SU-DHL-6 (cell line): ENCODE data around the gene PCGF1.
A peak's percentile ranks its signal among the peaks of the same experiment; 100 is the strongest.
"Not testable (repeated sequence)": the region's sequence is repeated elsewhere in the genome, so short reads cannot be mapped to it uniquely, and the experiment has no call there.

Source experiments
- H2AFZ ChIP-seq: fragments of 200-600 bp; sonication (generic); 2 replicates; pipeline ENCODE4 v1.6.1; 2014; ENCODE audit warnings: low read depth, mild to moderate bottlenecking, moderate library complexity, mixed read lengths, antibody characterized with exemption, low read length; ENCODE audit not compliant: severe bottlenecking
- H3F3A ChIP-seq: fragments of 200-600 bp; shearing (Covaris generic); 2 replicates; pipeline ENCODE4 v1.6.0; 2016; ENCODE audit warnings: antibody characterized with exemption, mild to moderate bottlenecking; ENCODE audit not compliant: insufficient read depth
- H3K27ac ChIP-seq: fragments of 200-600 bp; sonication (generic); 2 replicates; pipeline ENCODE4 v1.5.1; 2016; ENCODE audit warnings: low read depth, mild to moderate bottlenecking, low read length, moderate library complexity, mixed read lengths
- H3K27me3 ChIP-seq: fragments of 200-600 bp; sonication (generic), shearing (Covaris generic); 2 replicates; pipeline ENCODE4 v1.6.0; 2014; ENCODE audit warnings: mild to moderate bottlenecking, low read length
- H3K36me3 ChIP-seq: fragments of 200-600 bp; sonication (generic); 2 replicates; pipeline ENCODE4 v1.6.1; 2014; ENCODE audit warnings: mild to moderate bottlenecking, low read length, mixed read lengths
- H3K4me2 ChIP-seq: fragments of 300-600, 200-600 bp; shearing (Covaris generic), sonication (generic); 2 replicates; pipeline ENCODE4 v1.6.0; 2014; ENCODE audit warnings: low read length, low read depth, mild to moderate bottlenecking; ENCODE audit not compliant: poor library complexity, severe bottlenecking
- H3K4me3 ChIP-seq: fragments of 200-600 bp; sonication (generic); 2 replicates; pipeline ENCODE4 v1.5.1; 2014; ENCODE audit warnings: antibody characterized with exemption, low read length, mild to moderate bottlenecking, mixed read lengths; ENCODE audit not compliant: insufficient read depth, poor library complexity, severe bottlenecking
- H3K79me2 ChIP-seq: fragments of 200-600 bp; sonication (generic); 2 replicates; pipeline ENCODE4 v1.6.1; 2014; ENCODE audit warnings: mild to moderate bottlenecking, low read length, moderate library complexity; ENCODE audit not compliant: insufficient read depth
- H3K9ac ChIP-seq: fragments of 200-600 bp; sonication (generic); 2 replicates; pipeline ENCODE4 v1.7.0; 2014; ENCODE audit warnings: mild to moderate bottlenecking, low read length
- H3K9me2 ChIP-seq: fragments of 200-600 bp; sonication (generic); replicated peaks from 2 replicates; pipeline ENCODE4 v1.6.1; 2014; ENCODE audit warnings: low read length; ENCODE audit not compliant: insufficient read depth
- H3K9me3 ChIP-seq: fragments of 200-600 bp; sonication (generic); 2 replicates; pipeline ENCODE4 v1.6.1; 2014; ENCODE audit warnings: low read length, mixed read lengths; ENCODE audit not compliant: insufficient read depth
- H4K20me1 ChIP-seq: fragments of 200-600 bp; sonication (generic); 2 replicates; pipeline ENCODE4 v1.6.1; 2014; ENCODE audit warnings: low read depth, mild to moderate bottlenecking, antibody characterized with exemption, low read length, moderate library complexity, mixed read lengths
- EZH2phosphoT487 ChIP-seq: fragments of 200-600 bp; sonication (generic), shearing (Covaris generic); conservative IDR thresholded peaks from 2 replicates; pipeline ENCODE4 v1.6.1; 2018; ENCODE audit warnings: mild to moderate bottlenecking, antibody characterized with exemption, low read length, moderate library complexity, mixed read lengths
- TF ChIP-seq, protein P1 (sequence below): fragments of 200-600 bp; sonication (generic); IDR thresholded peaks from one replicate; pipeline ENCODE4 v1.5.1; 2017; ENCODE audit warnings: antibody characterized with exemption, mild to moderate bottlenecking, low read length, moderate library complexity; ENCODE audit not compliant: insufficient read depth, poor library complexity, severe bottlenecking

PCGF1 gene

DNA sequence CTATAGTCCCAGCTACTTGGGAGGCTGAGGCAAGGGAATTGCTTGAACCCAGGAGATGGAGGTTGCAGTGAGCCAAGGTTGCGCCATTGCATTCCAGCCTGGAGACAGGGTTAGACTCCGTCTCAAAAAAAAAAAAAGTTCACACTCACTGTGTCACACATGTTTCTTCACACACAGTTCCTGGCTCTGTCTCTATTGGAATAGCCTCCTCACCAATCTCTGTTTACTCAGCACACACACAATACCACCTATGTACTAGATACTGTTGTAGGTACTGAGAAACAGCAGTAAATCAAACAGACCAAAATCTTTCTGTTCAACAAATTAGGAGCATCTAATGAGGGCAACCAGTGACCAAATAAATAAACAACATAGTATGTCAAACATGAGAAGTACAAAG lies 21.4 kb downstream of the PCGF1 start:
- no peak overlapping the region for H2AFZ ChIP-seq
- no peak overlapping the region for H3K4me3 ChIP-seq
- no peaks in the 10 kb centered on the region for H3K36me3 ChIP-seq
- H3K27ac ChIP-seq = no peak overlapping the region
- no peaks in the 10 kb centered on the region for H3K9me2 ChIP-seq
- H3F3A ChIP-seq = no peaks in the 10 kb centered on the region
- no peak overlapping the region for H3K4me2 ChIP-seq
- H4K20me1 ChIP-seq = no peaks in the 10 kb centered on the region
- no peak overlapping the region for H3K9ac ChIP-seq
- TF ChIP-seq, protein P1, sequence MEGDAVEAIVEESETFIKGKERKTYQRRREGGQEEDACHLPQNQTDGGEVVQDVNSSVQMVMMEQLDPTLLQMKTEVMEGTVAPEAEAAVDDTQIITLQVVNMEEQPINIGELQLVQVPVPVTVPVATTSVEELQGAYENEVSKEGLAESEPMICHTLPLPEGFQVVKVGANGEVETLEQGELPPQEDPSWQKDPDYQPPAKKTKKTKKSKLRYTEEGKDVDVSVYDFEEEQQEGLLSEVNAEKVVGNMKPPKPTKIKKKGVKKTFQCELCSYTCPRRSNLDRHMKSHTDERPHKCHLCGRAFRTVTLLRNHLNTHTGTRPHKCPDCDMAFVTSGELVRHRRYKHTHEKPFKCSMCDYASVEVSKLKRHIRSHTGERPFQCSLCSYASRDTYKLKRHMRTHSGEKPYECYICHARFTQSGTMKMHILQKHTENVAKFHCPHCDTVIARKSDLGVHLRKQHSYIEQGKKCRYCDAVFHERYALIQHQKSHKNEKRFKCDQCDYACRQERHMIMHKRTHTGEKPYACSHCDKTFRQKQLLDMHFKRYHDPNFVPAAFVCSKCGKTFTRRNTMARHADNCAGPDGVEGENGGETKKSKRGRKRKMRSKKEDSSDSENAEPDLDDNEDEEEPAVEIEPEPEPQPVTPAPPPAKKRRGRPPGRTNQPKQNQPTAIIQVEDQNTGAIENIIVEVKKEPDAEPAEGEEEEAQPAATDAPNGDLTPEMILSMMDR = no peak
- TF ChIP-seq EZH2phosphoT487 = no peak
- H3K9me3 ChIP-seq = no peaks in the 10 kb centered on the region
- H3K27me3 ChIP-seq = no peaks in the 10 kb centered on the region
- H3K79me2 ChIP-seq = peaks cover 26% of the 10 kb centered on the region

DNA sequence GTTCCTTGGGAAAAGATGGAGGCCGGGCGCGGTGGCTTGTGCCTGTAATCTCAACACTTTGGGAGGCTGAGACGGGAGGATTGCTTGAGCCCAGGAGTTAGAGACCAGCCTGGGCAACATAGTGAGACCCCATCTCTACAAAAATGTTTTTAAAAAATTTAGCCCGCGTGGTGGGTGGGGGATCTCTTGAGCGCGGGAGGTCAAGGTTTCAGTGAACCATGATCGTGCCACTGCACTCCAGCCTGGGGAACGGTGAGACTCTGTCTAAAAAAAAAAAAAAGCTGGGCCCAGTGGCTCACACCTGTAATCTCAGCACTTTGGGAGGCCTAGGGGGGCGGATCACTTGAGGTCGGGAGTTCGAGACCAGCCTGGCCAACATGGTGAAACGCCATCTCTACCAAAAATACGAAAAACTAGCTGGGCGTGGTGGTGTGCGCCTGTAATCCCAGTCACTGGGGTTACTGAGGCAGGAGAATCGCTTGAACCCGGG lies 23.8 kb downstream of the PCGF1 start:
- Histone ChIP-seq H3K4me3 (peak overlapping the region; percentile 96), H2AFZ (peak overlapping the region; percentile 84), H3K79me2 (peaks cover 26% of the 10 kb centered on the region), H3K4me2 (peak overlapping the region; percentile 89), H3K9ac (peak overlapping the region; percentile 84), H3K27ac (peak overlapping the region; percentile 80; the same call in 1 of the 2 replicates)
- H3K9me3 ChIP-seq, H3K27me3 ChIP-seq, H3F3A ChIP-seq, H4K20me1 ChIP-seq, H3K9me2 ChIP-seq, H3K36me3 ChIP-seq: not testable (repeated sequence)

DNA sequence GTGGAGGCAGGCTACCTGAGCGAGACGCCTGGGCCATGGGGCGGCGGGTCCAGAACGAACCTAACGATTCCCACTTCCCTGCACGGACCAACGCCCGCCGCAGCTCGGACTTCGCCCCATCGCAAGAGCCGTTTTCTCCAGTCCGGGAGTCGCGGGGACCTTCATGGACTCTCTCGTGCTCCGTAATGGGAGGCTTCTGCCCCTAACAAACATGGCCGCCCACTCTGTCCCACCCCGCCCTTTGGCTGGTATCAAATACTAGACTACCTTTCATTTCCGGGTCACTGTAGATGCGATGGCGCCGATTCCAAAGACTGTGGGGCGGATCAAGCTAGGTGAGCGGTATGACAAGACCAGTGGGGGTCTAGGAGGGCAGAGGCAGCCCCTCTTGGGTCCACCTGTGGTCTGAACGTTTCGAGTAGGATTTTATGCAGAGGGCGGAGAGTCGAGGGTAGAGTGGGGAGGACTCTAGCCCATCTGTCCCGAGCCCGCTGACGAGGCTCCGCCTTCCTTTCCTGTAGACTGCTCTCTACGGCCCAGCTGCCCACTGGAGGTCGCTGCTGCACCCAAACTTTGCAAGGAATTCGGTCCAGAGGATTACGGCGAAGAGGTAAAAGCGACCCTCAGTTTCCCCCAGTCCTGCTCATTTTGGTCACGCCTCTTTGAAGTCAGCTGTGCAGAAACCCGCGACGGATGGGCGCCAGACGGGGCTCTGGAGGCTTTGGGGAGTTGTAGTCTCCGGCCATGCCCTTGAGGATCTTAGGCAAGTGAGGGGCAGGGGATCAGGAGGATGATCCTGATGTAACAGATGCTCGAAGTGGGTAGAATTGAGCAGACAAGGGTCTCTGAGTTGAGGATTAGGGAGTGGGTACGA lies 24.5 kb downstream of the PCGF1 start, which contains the start of the genes CCDC142 and TTC31:
Gene CCDC142, minus strand, starts transcription at position 198 of the 874 bp plus-strand sequence. Its CDS starts 161 bp downstream, at position 37.
Gene TTC31, plus strand, starts transcription at position 281 of the 874 bp plus-strand sequence. Its CDS starts 15 bp downstream, at position 296.
- Histone ChIP-seq H3K4me3 (peak within 1 kb of the TSS; percentile 96), H3K27ac (peak within 1 kb of the TSS; percentile 80), H3K27me3 (no peaks in the 10 kb centered on the region), H3K9me3 (no peaks in the 10 kb centered on the region), H3F3A (no peaks in the 10 kb centered on the region), H3K9ac (peak within 1 kb of the TSS; percentile 84), H3K79me2 (peaks cover 26% of the 10 kb centered on the region), H4K20me1 (no peaks in the 10 kb centered on the region), H3K9me2 (no peaks in the 10 kb centered on the region), H2AFZ (peak within 1 kb of the TSS; percentile 84), H3K4me2 (peak within 1 kb of the TSS; percentile 89), H3K36me3 (peaks cover 4% of the 10 kb centered on the region; the same call in 1 of the 2 replicates)
- TF ChIP-seq, protein P1 = peak; percentile 82
- TF ChIP-seq EZH2phosphoT487 = no peak
